Measurements from ENCODE around the gene GALC.

- TF ChIP-seq SIN3A (IDR thresholded peaks at IDR 0.05; ENCODE audit: borderline replicate concordance, insufficient read depth, low read length) (no peak), POLR2AphosphoS5 (IDR thresholded peaks at IDR 0.05; ENCODE audit: low read depth, low read length) (no peak), TAF1 (IDR thresholded peaks at IDR 0.05; ENCODE audit: borderline replicate concordance, insufficient read depth, low read length) (no peak), REST (IDR thresholded peaks at IDR 0.05; ENCODE audit: insufficient read depth in 1 of 2, low read depth in 2 of 2, low read length in 2 of 2) (no peak), FOXP2 (optimal IDR thresholded peaks at IDR 0.05; ENCODE audit: borderline replicate concordance, extremely low read depth, extremely low read length, insufficient read depth) (no peak)
Measured at GRCh38 chr14:87944987-87945604, 47.9 kb downstream of the GALC start.
